ENCODE results near the gene A1BG. TPM values are rescaled to one million over a fixed set of nuclear protein-coding genes. Genes with fewer than 3 reads are reported as not detected.

Gene A1BG
- total RNA-seq, 4 donors from 2014 or later = 86.1 to 165 (median 97.6) TPM

DNA sequence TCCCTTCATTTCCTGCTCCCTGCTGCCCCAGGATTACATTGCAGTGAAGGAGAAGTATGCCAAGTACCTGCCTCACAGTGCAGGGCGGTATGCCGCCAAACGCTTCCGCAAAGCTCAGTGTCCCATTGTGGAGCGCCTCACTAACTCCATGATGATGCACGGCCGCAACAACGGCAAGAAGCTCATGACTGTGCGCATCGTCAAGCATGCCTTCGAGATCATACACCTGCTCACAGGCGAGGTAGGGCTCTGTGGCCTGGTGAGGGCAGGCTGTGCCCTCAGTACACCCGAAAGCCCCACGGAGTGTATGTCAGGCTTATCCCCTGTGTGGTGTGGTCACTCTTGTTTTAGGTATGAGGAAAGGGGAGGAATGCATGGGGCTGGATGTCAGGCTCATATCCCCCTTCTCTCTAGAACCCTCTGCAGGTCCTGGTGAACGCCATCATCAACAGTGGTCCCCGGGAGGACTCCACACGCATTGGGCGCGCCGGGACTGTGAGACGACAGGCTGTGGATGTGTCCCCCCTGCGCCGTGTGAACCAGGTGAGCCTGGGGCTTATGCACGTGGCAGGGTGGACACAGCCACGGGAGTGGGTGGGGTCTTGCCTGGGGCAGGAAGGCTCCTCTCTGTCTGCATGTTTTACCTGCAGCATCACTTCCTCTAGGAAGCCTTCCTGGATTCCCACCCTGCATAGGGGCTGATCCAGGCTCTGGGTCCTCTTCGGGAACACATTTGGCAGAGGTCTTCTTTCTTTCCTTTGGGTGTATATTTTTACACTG lies 39.8 kb upstream of the A1BG start:
- 90 to 94% methylated on average over 24 to 26 of the region's 26 CpGs for WGBS, 2 donors
- no peak overlapping the region for H3K4me3 ChIP-seq
- H3K9me3 ChIP-seq = no peaks in the 10 kb centered on the region
- TF ChIP-seq EP300 (IDR thresholded peaks at IDR 0.05) (no peak), POLR2A (IDR thresholded peaks at IDR 0.05) (no peak)
- TF ChIP-seq, protein P1, sequence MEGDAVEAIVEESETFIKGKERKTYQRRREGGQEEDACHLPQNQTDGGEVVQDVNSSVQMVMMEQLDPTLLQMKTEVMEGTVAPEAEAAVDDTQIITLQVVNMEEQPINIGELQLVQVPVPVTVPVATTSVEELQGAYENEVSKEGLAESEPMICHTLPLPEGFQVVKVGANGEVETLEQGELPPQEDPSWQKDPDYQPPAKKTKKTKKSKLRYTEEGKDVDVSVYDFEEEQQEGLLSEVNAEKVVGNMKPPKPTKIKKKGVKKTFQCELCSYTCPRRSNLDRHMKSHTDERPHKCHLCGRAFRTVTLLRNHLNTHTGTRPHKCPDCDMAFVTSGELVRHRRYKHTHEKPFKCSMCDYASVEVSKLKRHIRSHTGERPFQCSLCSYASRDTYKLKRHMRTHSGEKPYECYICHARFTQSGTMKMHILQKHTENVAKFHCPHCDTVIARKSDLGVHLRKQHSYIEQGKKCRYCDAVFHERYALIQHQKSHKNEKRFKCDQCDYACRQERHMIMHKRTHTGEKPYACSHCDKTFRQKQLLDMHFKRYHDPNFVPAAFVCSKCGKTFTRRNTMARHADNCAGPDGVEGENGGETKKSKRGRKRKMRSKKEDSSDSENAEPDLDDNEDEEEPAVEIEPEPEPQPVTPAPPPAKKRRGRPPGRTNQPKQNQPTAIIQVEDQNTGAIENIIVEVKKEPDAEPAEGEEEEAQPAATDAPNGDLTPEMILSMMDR (IDR thresholded peaks at IDR 0.05) = no peak
- DNase-seq (ENCODE audit: low spot score in 2 of 2) = no peak
- H3K4me1 ChIP-seq = peaks cover 0 to 42% (median 4%) of the 10 kb centered on the region in 4 donors
- H3K27me3 ChIP-seq = peaks cover 0 to 23% of the 10 kb centered on the region in 2 donors
- no peak overlapping the region for H3K27ac ChIP-seq
- H3K36me3 ChIP-seq = peaks cover 0 to 75% (median 16%) of the 10 kb centered on the region in 3 donors

DNA sequence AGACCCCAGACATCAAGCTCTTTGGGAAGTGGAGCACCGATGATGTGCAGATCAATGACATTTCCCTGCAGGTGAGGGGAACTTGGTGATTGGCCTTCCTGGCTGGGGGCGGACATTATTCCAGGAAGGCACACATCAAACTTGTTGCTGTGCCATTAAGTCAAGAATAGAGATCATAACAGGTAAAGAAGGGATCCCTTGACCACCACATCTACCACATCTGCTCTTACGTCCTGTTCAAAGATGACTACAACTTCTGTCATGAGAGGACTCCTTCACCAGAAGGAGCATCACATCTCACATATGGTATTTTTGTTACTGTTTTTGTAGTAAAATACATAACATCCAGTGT lies 34.9 kb upstream of the A1BG start:
- DNase-seq (ENCODE audit: low spot score in 2 of 2) = no peak
- H3K36me3 ChIP-seq = peaks cover 0 to 51% (median 5%) of the 10 kb centered on the region in 3 donors
- peak overlapping the region; percentile 68 to 96 (median 82) for H3K4me3 ChIP-seq
- no peaks in the 10 kb centered on the region for H3K27me3 ChIP-seq
- H3K9me3 ChIP-seq = no peaks in the 10 kb centered on the region
- H3K27ac ChIP-seq = no peak overlapping the region
- peaks cover 0 to 54% (median 22%) of the 10 kb centered on the region in 4 donors for H3K4me1 ChIP-seq
- 82 to 89% methylated on average over 3 of the region's 3 CpGs for WGBS, 2 donors
- TF ChIP-seq EP300 (IDR thresholded peaks at IDR 0.05) (no peak), POLR2A (IDR thresholded peaks at IDR 0.05) (no peak)
- TF ChIP-seq, protein P1 (IDR thresholded peaks at IDR 0.05) = no peak

DNA sequence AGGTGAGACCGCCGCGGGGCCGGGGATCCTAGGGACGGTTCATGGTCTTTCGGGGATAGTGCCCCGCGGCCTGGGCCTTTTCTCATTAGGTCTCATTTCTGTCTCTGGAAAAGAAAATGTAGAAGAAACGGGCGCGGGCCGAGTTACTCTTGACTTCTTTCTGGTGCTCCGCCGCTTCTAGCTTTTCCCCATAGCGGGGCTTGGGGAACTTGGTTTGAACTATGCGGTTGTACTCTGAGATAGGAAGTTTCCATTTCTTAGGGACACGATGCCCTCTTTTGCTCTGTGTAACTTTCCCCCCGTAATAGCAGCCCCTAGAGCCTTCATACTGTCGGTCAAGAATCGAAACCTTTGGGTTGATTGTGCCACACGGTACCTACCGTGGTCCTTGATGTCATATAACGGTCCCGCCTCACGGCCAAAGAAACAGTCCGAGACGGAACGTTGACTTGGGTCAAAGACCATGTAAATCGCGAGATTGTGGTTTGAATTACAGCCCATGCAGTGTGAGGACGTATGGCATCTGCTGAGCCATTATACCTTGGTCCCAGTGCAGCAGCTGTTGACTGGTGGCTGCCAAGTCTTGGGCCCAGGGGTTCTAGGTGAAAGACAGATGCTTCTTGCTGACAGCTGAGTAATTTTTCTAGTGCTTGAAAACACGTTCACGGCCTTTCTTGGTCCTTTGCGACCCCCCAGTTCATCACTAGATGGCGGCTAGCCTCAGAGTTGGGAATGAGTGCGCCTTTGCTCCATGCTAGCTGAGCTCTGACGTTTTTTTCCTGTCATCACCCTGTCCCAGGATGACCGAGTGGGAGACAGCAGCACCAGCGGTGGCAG lies 34.3 kb upstream of the A1BG start:
- peaks cover 0 to 59% (median 22%) of the 10 kb centered on the region in 4 donors for H3K4me1 ChIP-seq
- H3K4me3 ChIP-seq = peak overlapping the region; percentile 68 to 96 (median 82)
- no peak for DNase-seq (ENCODE audit: low spot score in 2 of 2)
- H3K36me3 ChIP-seq = peaks cover 0 to 45% (median 0%) of the 10 kb centered on the region in 3 donors
- no peak for TF ChIP-seq EP300 (IDR thresholded peaks at IDR 0.05)
- TF ChIP-seq, protein P1 (IDR thresholded peaks at IDR 0.05) = no peak
- no peak for TF ChIP-seq POLR2A (IDR thresholded peaks at IDR 0.05)
- no peaks in the 10 kb centered on the region for H3K9me3 ChIP-seq
- WGBS, 2 donors = 5 to 8% methylated on average over 37 to 39 of the region's 39 CpGs
- peak overlapping the region; percentile 86 to 99 (median 96) for H3K27ac ChIP-seq
- no peaks in the 10 kb centered on the region for H3K27me3 ChIP-seq

DNA sequence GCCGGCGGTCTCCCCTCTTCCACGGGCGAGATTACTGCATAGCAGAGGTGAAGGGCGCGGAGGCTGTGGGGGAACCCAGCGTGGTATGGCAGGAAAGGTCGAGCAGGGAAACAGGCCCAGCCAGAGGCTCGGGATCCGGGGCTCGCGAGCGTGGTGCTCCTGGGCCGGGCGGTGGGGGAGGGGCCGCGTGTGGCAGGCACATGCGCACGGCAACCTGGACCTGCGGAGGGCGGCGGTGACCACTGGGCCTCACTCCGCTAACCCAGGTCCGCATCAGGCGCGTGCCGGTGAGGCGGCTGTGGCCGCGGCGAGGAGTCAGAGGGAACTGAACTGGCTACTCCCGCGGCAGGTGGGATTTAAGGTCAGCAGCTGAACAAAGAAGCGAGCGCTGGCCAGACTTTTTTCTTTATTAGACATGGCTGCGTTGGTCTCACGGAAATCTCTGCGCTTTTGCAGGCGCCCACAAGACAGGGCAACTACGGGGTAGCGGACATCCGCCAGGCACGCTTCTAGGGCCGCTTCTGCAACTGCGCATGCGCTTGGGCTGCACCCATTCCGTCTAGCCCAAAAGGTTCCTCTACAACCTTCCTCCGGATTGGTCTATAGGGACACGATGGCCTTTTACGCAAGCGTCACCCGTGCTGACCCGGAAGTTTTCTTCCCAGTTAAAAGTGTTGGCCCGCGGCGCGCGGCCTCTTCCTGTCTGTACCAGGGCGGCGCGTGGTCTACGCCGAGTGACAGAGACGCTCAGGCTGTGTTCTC lies 33.5 kb upstream of the A1BG start, which contains the start of gene RPS5:
Gene RPS5 (plus strand): TSS at position 694 of the 762 bp plus-strand sequence. CDS start 869 bp downstream, outside the sequence.
- peak; percentile 94 to 96 for DNase-seq (ENCODE audit: low spot score in 2 of 2)
- Histone ChIP-seq H3K9me3 (no peaks in the 10 kb centered on the region), H3K27ac (peak within 1 kb of the TSS; percentile 86 to 99 (median 96)), H3K4me1 (peaks cover 0 to 67% (median 25%) of the 10 kb centered on the region in 4 donors), H3K27me3 (no peaks in the 10 kb centered on the region), H3K4me3 (peak within 1 kb of the TSS; percentile 68 to 96 (median 82)), H3K36me3 (peaks cover 0 to 38% (median 0%) of the 10 kb centered on the region in 3 donors)
- TF ChIP-seq, protein P1 (IDR thresholded peaks at IDR 0.05) = peak in 2 of 5 experiments; percentile 14 to 27
- TF ChIP-seq POLR2A (IDR thresholded peaks at IDR 0.05) = peak; percentile 62 to 75
- peak; percentile 88 to 90 for TF ChIP-seq EP300 (IDR thresholded peaks at IDR 0.05)
- WGBS, 2 donors = 1% methylated on average over 23 to 51 of the region's 64 CpGs

All from tibial nerve (tissue), 4 donors.